GM23338 (cell line): ENCODE measurements around the gene HSD11B2. TPM values are rescaled to one million over a fixed set of nuclear protein-coding genes. Genes with fewer than 3 reads are reported as not detected.

Source experiments
- ATAC-seq: fragments of 200-7000 bp; cut with Tn5 transposase; 3 replicates; pipeline ENCODE4 v1.9.1; 2020
- DNase-seq: peaks from one replicate; pipeline ENCODE4 v3.0.0-alpha.2; 2015; ENCODE audit warnings: low spot score
- H2AFZ ChIP-seq: fragments of 200-600 bp; sonication (generic); 2 replicates; pipeline ENCODE4 v1.8.0; 2016; ENCODE audit warnings: antibody characterized with exemption, mild to moderate bottlenecking, moderate library complexity
- H3F3A ChIP-seq: fragments of 200-600 bp; sonication (generic); replicated peaks from 2 replicates; pipeline ENCODE4 v1.8.0; 2017; ENCODE audit warnings: antibody characterized with exemption, mixed run types, low read depth
- H3K27ac ChIP-seq: fragments of 200-600 bp; sonication (generic); 2 replicates; pipeline ENCODE4 v1.6.1; 2016; ENCODE audit warnings: low read depth
- H3K27me3 ChIP-seq: fragments of 200-600 bp; sonication (generic); 2 replicates; pipeline ENCODE4 v1.8.0; 2016; ENCODE audit warnings: mild to moderate bottlenecking, mixed run types, moderate library complexity; ENCODE audit not compliant: insufficient read depth
- H3K36me3 ChIP-seq: fragments of 200-600 bp; sonication (generic); 2 replicates; pipeline ENCODE4 v1.8.0; 2016; ENCODE audit warnings: mild to moderate bottlenecking; ENCODE audit not compliant: insufficient read depth
- H3K4me1 ChIP-seq: fragments of 200-600 bp; sonication (generic); 2 replicates; pipeline ENCODE4 v1.8.0; 2016; ENCODE audit warnings: mild to moderate bottlenecking, moderate library complexity; ENCODE audit not compliant: insufficient read depth
- H3K4me2 ChIP-seq: fragments of 200-600 bp; sonication (generic); 2 replicates; pipeline ENCODE4 v1.7.1; 2017; ENCODE audit warnings: mixed run types
- H3K4me3 ChIP-seq: fragments of 200-600 bp; sonication (generic); 2 replicates; pipeline ENCODE4 v1.6.1; 2016; ENCODE audit warnings: mixed run types
- H3K79me2 ChIP-seq: fragments of 200-600 bp; sonication (generic); replicated peaks from 2 replicates; pipeline ENCODE4 v1.8.0; 2017; ENCODE audit warnings: mild to moderate bottlenecking; ENCODE audit not compliant: insufficient read depth
- H3K9me2 ChIP-seq: fragments of 200-600 bp; sonication (generic); 2 replicates; pipeline ENCODE4 v1.8.0; 2017; ENCODE audit not compliant: insufficient read depth
- H4K20me1 ChIP-seq: fragments of 200-600 bp; sonication (generic); replicated peaks from 2 replicates; pipeline ENCODE4 v1.8.0; 2017; ENCODE audit warnings: mild to moderate bottlenecking; ENCODE audit not compliant: insufficient read depth
- H3K27ac Mint-ChIP-seq: 2 replicates; pipeline ENCODE4 v1.8.0; 2020; ENCODE audit warnings: inconsistent platforms, mild to moderate bottlenecking, moderate library complexity, mixed read lengths
- H3K27me3 Mint-ChIP-seq: 3 replicates; pipeline ENCODE4 v1.8.0; 2022; ENCODE audit warnings: low read depth, mild to moderate bottlenecking, moderate library complexity, mixed read lengths, inconsistent platforms; ENCODE audit not compliant: insufficient read depth, poor library complexity
- H3K36me3 Mint-ChIP-seq: 3 replicates; pipeline ENCODE4 v1.8.0; 2021; ENCODE audit warnings: low read depth, mild to moderate bottlenecking, inconsistent platforms, moderate library complexity, mixed read lengths
- H3K4me1 Mint-ChIP-seq: 3 replicates; pipeline ENCODE4 v1.8.0; 2020; ENCODE audit warnings: mild to moderate bottlenecking, inconsistent platforms, mixed read lengths
- H3K4me3 Mint-ChIP-seq: 3 replicates; pipeline ENCODE4 v1.8.0; 2021; ENCODE audit warnings: moderate library complexity, mild to moderate bottlenecking, inconsistent platforms, mixed read lengths
- H3K9me3 Mint-ChIP-seq: 3 replicates; pipeline ENCODE4 v1.8.0; 2020; ENCODE audit warnings: moderate library complexity, mild to moderate bottlenecking, inconsistent platforms, mixed read lengths
- CREB1 ChIP-seq: fragments of 250-450 bp; sonication (Bioruptor Pico); IDR thresholded peaks from 2 replicates; pipeline ENCODE4 v1.5.0; 2020; ENCODE audit warnings: low read depth, mild to moderate bottlenecking, moderate library complexity
- ETS1 ChIP-seq: IDR thresholded peaks from 2 replicates; pipeline ENCODE4 v1.6.1; 2016; ENCODE audit warnings: antibody characterized with exemption
- NANOG ChIP-seq: IDR thresholded peaks from 2 replicates; pipeline ENCODE4 v1.6.1; 2016; ENCODE audit warnings: antibody characterized with exemption, borderline replicate concordance
- POLR2AphosphoS5 ChIP-seq: IDR thresholded peaks from 2 replicates; pipeline ENCODE4 v1.6.1; 2016; ENCODE audit warnings: antibody characterized with exemption, low read depth
- REST ChIP-seq: IDR thresholded peaks from one replicate; pipeline ENCODE4 v1.6.1; 2018; ENCODE audit warnings: antibody characterized with exemption; ENCODE audit not compliant: unreplicated experiment
- polyA plus RNA-seq: library from polyadenylated mRNA; unstranded; fragments of >200 nt; fragmentation: Nextera tagmentation; extraction: Ambion mirVana; gene quantifications from 2 replicates; pipeline ENCODE4 v1.2.1, GENCODE V29; 2016
- total RNA-seq: library from RNA; depleted of rRNA; stranded (reverse); fragments of >200 nt; shearing (Covaris generic); gene quantifications from 2 replicates; pipeline ENCODE4 v1.2.3, GENCODE V29; 2014

The HSD11B2 gene
- total and polyA plus RNA-seq, 2 experiments from 2014 or later: 14.8 to 23.0 TPM

GRCh38 chr16:67430504-67430976 is 381 bp upstream of the HSD11B2 start:
- Histone ChIP-seq H2AFZ (0 out of 2 replicates have a peak overlapping the region, but pooled peaks have one; percentile 23), H3K27ac (no peak overlapping the region), H3K4me1 (peaks cover 31% of the 10 kb centered on the region), H4K20me1 (no peaks in the 10 kb centered on the region), H3K4me2 (peak overlapping the region; percentile 90), H3K36me3 (no peaks in the 10 kb centered on the region), H3K9me2 (no peaks in the 10 kb centered on the region), H3K27me3 (peaks cover 23% of the 10 kb centered on the region), H3K79me2 (no peaks in the 10 kb centered on the region), H3F3A (0 out of 2 replicates have a peak, but pooled peaks cover 4% of the 10 kb centered on the region), H3K4me3 (peak overlapping the region; percentile 85)
- Mint-ChIP-seq H3K4me3 (peak overlapping the region; percentile 76), H3K4me1 (peaks cover 55% of the 10 kb centered on the region), H3K27ac (no peak overlapping the region), H3K36me3 (peaks cover 10% of the 10 kb centered on the region), H3K9me3 (peaks cover 3% of the 10 kb centered on the region; the same call in 2 of the 3 replicates), H3K27me3 (peaks cover 39% of the 10 kb centered on the region)
- DNase-seq (peak; percentile 48), ATAC-seq (peak; percentile 19)
- no peak for TF ChIP-seq REST
- no peak for TF ChIP-seq ETS1
- TF ChIP-seq NANOG: no peak

- Histone ChIP-seq H3K4me3 (peak overlapping the region; percentile 85), H3K9me2 (no peaks in the 10 kb centered on the region), H3F3A (0 out of 2 replicates have a peak, but pooled peaks cover 4% of the 10 kb centered on the region), H3K36me3 (peaks cover 2% of the 10 kb centered on the region; the same call in 1 of the 2 replicates), H2AFZ (0 out of 2 replicates have a peak overlapping the region, but pooled peaks have one; percentile 80), H4K20me1 (no peaks in the 10 kb centered on the region), H3K4me2 (peak overlapping the region; percentile 98), H3K4me1 (peaks cover 25% of the 10 kb centered on the region), H3K79me2 (no peaks in the 10 kb centered on the region), H3K27me3 (peaks cover 23% of the 10 kb centered on the region), H3K27ac (peak overlapping the region; percentile 74; the same call in 1 of the 2 replicates)
- peak; percentile 1; the same call in 2 of the 3 replicates for ATAC-seq
- Mint-ChIP-seq H3K9me3 (peaks cover 3% of the 10 kb centered on the region; the same call in 2 of the 3 replicates), H3K36me3 (peaks cover 14% of the 10 kb centered on the region), H3K4me1 (peaks cover 44% of the 10 kb centered on the region), H3K27ac (peak overlapping the region; percentile 94), H3K27me3 (peaks cover 37% of the 10 kb centered on the region), H3K4me3 (peak overlapping the region; percentile 84)
- DNase-seq: peak; percentile 65
- TF ChIP-seq CREB1 (CRISPR knock-in tag) (no peak), POLR2AphosphoS5 (peak; percentile 54)
These were observed 1.0 kb downstream of the HSD11B2 start for GRCh38 chr16:67431775-67432505.
